GM21526 (cell line): ENCODE results near the gene DIP2C.
"Not testable (repeated sequence)": the region's sequence is repeated elsewhere in the genome, so short reads cannot be mapped to it uniquely, and the experiment has no call there.

Experiments
- ATAC-seq: cut with Tn5 transposase; IDR thresholded peaks from one replicate; pipeline ENCODE4 v1.9.1; 2021; ENCODE audit warnings: moderate library complexity; ENCODE audit not compliant: unreplicated experiment, low FRiP score

Gene DIP2C

DNA sequence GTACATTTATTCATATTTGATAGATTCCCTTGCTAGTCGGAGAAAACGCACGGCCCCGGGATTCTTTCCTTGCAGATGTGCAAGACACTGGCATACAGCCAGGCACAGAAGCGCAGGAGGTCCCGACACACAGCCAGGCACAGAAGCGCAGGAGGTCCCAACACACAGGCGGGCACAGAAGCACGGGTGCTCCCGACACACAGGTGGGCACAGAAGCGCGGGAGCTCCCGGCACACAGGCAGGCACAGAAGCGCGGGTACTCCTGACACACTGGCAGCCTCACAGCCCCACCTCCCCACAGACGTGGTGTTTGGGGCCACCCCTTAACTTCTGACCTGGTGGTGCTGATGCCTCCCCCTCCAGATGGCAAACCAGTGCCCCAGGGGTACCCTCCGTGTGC, 316.9 kb downstream of the DIP2C start:
- no peak for ATAC-seq

DNA sequence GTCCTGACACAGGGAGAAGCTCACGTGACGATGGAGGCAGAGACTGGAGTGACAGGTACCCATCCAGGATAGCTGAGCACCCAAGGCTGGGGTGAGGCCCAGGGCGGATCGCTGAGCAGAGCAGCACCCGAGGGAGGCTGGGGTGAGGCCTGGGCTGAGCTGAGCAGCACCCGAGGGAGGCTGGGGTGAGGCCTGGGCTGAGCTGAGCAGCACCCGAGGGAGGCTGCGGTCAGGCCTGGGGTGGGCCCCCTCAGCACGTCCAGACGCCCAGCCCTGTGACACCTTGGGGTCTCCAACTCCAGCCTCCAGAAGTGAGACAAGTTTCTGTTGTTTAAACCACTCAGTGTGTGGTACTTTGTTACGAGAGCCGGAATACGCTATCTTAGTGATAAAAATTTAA, 318.0 kb downstream of the DIP2C start:
- no peak for ATAC-seq

DNA sequence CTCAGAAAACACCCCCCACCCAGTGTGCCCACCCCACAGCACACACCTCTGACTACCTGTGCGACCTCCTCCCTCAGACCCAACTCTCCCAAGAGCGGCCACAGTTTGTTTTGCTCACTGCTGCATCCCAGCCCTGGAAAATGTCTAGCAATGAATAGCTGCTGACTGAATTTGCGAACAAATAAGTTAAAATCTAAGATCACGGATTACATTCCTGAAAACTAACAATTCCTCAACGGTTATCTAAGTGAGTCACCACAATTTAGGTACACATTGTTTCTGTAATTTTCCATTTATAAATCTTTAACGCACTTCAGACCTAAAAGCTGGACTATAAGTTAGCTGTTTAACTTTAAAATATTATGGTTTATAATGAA, 319.0 kb downstream of the DIP2C start:
- ATAC-seq = no peak

DNA sequence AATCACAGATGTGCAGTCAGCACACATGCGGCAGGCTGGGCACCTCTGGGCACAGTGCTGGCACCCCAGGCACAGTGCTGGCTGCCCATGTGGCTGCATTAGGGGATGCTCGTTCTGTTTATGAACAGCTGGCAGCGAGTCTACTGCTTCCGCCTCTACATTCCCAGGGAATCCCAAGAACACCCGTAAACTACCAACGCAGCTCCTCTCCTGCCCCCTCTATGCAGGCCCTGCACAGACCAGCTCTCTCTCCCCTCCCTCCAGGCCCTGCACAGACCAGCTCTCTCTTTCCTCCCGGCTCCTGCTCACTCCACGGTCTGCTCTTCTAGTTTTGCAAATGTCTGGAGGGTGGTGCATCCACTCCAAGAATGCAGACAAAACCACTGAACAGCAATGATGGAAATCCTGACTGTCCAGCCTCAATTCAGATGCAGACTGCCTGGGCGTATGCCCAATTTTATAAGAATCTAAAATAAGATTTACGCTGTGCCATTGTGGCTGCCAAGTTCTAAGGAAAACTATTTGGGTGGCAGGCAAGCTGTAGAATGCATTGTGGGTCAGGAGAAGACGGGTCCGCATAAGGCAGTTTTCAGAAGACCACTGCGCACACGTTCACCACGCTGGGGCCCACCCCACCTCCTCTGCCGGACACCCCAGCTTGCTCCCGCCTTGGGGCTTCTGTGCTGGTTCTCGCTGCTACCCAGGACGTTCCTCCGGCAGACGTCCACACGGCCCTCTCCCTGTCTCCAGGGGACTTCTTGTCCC, 319.6 kb downstream of the DIP2C start:
- no peak for ATAC-seq

DNA sequence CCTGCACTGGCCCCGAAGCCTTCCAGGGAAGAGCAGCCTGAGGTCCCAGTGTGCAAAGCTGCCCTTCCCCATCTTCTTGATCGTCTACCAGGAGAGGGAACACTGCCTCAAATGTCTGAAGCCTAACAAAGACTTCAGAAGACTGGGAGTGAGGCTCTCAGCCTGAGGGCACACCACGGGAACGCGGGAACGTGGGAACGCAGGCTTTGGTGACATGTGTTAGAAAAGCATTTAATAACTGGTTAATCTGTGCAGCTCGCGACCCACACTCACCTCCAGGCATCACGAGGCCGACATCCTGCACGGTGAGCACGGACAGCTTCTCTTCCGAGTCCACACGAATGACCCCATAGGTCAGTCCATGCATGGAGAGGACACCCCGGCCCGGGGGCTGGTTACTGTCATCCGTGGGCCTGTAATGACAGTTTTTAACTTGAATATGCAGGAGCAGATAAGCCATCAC, 320.2 kb downstream of the DIP2C start:
- ATAC-seq = no peak

DNA sequence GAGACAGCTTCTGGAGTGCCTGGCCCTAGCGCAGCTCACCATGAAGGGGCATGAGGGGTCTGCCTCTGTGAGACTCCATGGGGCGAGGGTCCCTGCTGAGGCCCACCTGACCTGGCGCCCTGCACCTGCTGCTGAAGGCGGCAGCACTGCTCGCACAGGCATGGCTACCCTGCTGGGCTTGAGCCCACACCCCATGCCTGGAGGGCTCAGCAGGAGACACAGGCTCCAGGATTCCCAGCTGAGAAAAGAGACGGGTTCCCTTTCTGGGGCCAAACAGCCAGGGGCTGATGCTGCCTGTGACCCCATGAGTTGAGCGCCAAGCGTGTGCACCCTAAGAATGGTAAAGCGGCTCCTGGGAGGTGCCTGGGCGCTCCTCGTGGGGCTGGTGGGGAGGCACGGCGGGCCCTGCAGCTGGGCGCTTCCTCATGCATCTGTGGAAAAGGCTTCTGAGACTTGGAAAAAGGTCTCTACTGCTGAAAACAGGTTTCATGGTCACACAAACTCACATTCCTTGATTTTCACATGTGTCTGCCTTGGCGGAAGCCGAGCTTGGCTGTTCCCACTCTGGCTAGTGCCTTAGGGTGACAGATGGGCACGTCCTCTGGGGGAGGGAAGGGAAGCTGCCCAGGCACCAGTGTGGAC, 320.8 kb downstream of the DIP2C start:
- no peak for ATAC-seq

DNA sequence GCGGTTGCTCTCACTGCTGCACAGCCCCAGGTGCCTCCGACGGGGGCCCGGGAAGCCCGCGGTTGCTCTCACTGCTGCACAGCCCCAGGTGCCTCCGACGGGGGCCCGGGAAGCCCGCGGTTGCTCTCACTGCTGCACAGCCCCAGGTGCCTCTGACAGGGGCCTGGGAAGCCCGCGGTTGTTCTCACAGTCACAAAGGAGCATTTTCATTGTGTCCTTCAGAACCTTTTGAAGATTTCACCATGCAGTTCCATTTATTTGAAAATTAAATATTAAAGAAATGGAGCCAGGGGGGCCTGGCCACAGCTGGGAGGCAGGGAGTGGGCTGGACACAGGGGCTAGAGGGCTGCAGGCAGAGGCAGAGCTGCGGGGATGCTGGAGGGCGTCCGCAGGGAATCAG, 321.4 kb downstream of the DIP2C start:
- not testable (repeated sequence) for ATAC-seq

DNA sequence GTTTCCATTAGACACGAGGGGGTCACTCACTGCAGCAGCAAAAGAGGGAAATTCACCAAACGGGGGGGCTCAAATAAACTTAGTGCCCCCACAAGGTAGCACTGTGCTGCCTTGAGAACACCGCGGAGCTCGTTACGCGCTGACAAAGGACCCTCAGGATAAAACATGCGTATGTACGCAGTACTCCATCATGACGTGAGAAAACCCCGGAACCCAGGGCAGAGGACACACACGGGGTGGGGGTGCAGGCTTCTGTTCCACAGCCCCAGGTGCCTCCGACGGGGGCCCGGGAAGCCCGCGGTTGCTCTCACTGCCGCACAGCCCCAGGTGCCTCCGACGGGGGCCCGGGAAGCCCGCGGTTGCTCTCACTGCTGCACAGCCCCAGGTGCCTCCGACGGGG, 321.8 kb downstream of the DIP2C start:
- no peak for ATAC-seq

DNA sequence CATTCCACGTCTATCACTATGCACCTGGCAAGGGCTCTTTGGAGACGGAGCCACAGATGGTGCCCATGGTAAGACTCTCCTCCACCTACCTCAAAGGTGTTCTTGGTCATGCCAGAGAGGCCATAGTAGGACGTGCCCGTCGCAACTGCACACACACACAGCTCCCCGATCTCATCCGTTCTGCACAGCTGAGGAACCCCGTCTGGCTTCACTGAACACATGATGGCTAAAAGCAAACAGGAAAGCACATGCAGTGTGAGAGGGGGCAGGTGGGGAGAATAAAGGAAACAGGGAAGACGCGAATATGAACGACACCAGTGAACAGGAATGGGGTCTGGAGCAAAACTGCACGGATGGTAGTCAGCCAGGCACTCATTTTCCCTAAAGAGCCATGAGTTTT, 323.3 kb downstream of the DIP2C start:
- ATAC-seq = no peak

DNA sequence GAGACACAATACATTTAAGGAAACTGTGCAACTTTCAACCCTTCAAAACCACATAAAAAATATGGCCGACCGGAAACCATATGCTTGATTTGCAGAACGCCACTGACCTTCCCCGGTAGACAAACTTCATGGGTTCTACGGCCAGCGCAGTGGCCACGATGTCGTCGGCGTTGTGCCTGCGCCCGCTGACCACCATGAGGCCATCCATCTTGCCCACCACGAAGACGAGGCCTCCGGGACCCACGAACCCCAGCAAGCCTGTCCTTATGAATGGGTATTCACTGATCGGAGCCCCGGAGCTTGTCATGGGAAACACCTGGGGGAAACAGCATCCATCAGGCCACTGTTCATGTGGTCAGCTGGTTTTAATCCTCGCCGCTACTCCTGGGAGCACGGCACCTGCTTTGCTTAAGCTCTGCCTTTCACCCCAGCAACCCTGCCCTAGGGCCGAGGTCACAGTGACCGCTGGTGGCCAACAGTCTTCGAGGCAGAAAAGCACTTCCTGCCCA, 325.1 kb downstream of the DIP2C start:
- no peak for ATAC-seq

DNA sequence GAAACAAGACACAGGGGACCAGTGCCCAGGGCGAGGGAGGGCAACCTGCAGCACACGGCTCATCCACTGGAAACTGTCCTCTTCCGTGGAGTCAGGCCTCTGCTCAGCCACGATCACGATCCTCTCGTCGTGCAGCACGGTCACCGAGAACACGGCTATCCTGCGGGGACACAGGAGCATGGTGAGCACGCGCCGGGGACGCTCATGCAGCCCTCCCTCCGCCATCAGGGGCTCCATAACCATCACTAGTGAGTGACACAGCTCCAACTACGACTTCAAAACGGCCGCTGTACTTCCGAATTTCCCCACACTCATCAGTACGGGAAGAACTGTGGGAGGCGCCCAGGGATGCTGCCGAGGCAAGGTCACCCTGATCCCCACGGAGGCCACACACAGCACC, 326.3 kb downstream of the DIP2C start:
- no peak for ATAC-seq

DNA sequence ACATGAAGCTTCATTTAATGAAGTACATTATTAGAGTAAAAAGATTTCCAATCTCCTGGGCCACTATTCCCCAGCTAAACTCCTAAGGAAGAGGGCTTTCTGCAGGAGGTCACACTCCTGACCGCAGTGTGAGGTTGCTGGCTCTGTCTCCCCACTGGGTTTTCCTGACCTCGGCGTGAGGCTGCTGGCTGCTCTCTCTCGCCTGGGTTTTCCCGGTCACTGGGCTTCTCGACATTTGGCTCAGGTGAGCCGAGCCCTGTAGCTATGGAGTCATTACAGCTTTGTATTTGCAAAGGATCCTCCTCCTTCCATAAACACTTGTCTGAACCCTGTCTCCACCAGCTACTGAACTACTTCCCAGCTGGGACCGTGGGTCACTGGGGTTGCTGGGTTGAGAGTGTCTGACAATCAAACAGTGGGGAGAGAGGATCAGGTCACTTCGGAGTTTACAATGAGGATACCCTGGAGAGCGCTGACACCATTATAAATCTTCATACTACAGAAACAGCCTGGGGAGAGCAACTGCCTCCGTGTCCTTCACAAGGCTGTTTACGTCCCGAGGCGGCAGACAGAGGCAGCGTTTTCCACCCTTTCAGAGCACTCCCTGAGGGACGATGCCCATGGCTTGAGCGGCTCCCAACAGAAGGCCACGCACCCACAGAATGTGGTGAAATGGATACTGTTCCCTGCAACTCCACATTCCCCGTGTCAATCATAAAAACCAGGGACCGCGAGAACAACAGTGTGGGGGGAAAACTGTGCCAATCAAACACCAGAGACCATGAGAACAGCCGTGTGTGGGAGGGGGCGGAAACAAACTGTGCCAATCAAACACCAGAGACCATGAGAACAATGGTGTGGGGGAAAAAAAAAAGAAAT, 328.0 kb downstream of the DIP2C start:
- no peak for ATAC-seq

DNA sequence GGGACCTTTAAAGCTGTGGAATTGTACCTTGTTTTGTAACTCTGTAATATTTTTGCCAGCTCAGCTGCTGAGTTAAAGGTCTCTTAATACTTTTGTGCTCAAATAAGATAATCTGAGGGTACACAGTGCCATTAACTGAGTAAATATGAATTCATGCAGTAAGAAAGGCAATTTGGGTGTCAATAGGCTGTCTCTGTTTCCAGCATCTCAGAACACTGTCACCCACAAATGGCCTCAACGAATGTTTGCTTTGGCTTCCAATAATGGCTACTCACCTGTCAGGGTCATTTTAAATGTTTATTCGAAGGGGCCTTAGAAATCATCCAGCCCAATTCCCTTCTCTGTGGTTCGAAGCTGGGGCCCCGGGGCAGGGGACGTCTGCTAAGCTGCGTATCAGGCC, 328.8 kb downstream of the DIP2C start:
- ATAC-seq = no peak

DNA sequence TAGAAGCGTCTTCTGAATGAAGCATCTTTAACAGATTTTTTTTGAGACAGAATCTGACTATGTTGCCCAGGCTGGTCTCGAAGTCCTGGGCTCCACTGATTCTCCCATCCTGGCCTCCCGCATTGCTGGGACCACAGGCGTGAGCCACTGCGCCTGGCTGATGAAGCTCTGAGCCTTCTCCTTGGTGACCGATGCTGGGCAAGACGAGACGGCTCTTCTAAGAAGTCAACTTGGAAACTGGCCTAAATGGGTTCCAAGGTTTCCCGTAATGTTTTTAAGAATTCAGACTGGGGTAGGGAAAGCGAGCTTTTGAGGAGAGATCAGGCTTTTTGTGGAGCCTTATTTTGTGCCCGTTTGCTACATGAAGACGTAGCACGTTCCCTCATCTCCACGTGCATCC, 329.7 kb downstream of the DIP2C start:
- no peak for ATAC-seq

DNA sequence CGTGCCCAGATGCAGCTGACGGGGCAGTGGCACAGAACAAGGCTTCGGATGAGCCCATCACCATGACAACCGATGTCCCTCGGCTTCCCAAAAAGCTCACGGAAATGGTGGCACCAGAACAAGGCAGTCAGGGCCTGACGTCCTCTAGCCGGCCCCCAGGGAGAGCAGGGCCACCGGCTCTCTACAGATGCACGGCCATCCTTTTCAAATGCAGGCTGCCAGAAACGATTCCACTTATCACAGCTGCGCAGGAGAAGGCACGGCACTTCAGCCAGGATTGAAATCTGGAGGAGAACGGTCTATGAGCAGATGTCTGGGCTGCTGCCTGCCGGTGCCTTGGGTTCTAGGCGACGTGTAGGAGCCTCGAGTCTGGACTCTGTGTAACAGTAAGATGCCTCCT, 330.4 kb downstream of the DIP2C start:
- no peak for ATAC-seq

DNA sequence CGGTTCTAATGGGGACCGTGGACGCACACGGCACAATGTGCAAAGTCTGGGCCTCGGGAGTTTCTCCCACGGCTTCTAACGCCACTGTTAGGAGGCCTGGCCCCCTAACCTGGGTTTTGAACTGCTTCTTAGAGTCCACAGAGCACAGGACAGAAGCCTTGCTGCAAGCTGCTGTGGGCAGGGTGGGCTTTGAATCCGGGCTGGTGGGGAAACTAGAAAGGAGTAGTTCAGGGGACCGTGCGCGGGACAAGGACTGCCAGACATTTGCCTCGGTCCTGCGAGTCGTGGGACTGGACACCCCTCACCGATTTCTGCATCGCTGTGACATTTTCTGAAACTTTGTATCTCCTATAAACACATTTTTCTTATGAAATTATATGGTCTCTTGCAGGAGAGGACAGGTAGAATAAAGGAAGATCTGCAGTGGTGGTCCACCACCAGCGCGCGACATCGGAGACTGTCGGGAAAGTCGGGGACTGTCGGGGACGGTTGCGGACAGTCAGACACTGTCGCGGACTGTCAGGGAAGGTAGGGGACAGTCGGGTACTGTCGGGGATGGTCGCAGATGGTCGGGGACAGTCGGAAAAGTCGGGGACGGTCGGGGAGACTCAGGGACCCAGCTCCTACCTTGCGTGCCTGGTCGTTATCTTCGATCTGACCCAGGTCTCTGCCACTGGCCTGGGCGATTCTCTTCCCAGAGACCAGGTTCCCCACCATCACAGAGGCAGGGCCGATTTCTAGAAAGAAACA, 332.1 kb downstream of the DIP2C start:
- no peak for ATAC-seq

DNA sequence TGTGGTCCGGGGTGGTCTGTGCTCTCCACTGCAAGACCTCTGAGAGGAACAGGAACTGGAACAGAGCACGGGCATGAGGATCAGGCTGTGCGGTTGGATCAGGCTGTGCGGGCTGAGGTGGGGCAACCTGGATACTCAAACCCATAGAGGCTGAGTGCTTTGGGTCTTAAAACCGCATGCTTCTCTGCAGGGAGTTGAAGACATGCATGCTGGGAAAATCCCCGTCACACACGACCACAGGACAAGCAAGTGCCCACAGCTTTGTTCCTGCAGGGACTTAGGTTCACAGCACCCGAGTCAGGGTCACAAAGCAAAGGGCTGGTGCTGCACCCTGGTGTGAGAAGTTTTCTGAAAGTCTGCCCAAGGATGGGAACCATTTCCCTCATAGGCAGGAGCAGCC, 333.0 kb downstream of the DIP2C start:
- ATAC-seq = no peak

DNA sequence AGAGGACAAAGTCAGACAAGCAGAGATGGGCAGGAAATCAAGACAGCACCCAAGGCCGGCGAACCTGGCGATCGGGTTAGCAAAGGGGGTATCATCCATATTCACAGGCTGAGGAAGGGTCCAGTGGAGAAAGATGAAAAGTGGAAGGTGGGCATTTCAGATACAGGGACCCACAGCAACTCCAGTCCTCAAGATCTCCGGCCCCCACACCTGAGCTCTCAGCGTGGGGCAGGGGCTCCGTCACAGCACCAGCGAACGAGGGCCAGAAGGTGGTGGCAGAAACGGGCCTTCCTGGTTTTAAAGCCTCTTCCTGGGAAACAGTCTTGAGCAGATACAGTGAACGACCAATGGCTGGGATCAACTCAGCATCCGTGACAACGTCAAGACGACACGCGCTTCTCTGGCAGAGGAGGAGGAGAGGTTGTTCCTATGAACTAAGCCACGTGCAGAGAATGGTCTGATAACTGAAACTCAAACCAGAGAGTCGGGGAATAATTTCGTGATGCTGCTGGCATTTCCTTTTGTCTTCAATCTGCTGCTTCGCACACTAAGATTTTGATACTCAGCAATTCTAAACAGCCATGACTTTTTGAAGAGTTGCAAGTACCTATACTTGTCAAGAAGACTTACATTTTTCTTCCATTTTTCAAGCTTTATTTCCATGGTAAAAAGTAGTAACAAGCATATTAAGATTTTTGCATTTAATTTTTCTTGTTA, 334.4 kb downstream of the DIP2C start:
- ATAC-seq = no peak

DNA sequence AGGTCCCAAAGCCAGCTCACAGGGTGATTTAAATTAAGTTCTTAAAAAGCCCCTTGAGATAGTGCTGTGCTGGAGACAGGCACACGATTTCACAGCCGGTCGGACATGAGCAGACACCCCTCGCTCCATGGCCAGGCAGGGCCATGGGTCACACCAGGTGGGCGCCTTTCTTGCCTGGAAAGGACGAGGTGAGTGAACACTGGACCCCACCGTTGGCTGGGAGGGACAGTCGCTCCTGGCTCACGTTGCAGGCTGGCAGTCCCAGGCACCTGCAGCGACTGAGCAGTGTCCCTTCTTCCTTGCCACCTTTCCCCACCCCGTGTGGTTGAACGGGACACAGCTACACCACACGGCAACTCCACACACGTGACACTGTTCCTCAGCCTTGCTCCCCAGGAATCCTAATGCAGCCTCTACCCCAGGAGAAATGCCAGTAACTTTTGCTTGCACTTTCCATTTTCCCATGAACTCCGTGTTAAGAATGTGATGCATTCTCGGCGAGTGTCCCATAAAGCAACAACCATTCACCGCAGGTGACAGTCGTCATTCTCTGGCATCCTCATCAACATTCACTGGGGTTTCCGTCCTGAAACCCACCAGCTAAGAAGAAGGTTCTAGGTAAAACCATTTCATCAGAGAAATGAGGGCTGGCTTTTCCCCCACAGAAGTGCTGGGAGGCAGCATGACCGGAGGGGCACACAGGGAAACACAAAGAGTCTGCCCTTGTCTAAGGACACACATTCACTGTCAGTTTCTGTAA, 336.8 kb downstream of the DIP2C start:
- ATAC-seq = no peak
